WTC11 (cell line): Measurements from ENCODE around the gene KPTN.

Experiments
- CTCF ChIP-seq: fragments of 200-600 bp; IDR thresholded peaks from 2 replicates; pipeline ENCODE4 v1.8.0; 2022; ENCODE audit warnings: antibody characterized with exemption
- JAZF1 ChIP-seq: fragments of 250-450 bp; sonication (Bioruptor Pico); IDR thresholded peaks from 2 replicates; pipeline ENCODE4 v1.9.0; 2021; ENCODE audit warnings: moderate library complexity, mild to moderate bottlenecking, inconsistent platforms
- MAX ChIP-seq: sonication (generic); formaldehyde crosslinking; IDR thresholded peaks from 2 replicates; pipeline ENCODE4 v1.8.0; 2022; ENCODE audit warnings: mild to moderate bottlenecking, missing genetic modification reagents
- MYBL2 ChIP-seq: sonication (generic); formaldehyde crosslinking; IDR thresholded peaks from 2 replicates; pipeline ENCODE4 v1.8.1; 2023; ENCODE audit warnings: mild to moderate bottlenecking, moderate library complexity, missing genetic modification reagents
- TF ChIP-seq, protein P1 (sequence below): sonication (generic); formaldehyde crosslinking; conservative IDR thresholded peaks from 2 replicates; pipeline ENCODE4 v1.8.1; 2023; ENCODE audit warnings: mild to moderate bottlenecking, low read depth, missing genetic modification reagents, moderate library complexity
- TF ChIP-seq, protein P2 (sequence below): sonication (generic); formaldehyde crosslinking; conservative IDR thresholded peaks from 2 replicates; pipeline ENCODE4 v1.8.1; 2022; ENCODE audit warnings: mild to moderate bottlenecking, missing genetic modification reagents

- TF ChIP-seq, protein P1, sequence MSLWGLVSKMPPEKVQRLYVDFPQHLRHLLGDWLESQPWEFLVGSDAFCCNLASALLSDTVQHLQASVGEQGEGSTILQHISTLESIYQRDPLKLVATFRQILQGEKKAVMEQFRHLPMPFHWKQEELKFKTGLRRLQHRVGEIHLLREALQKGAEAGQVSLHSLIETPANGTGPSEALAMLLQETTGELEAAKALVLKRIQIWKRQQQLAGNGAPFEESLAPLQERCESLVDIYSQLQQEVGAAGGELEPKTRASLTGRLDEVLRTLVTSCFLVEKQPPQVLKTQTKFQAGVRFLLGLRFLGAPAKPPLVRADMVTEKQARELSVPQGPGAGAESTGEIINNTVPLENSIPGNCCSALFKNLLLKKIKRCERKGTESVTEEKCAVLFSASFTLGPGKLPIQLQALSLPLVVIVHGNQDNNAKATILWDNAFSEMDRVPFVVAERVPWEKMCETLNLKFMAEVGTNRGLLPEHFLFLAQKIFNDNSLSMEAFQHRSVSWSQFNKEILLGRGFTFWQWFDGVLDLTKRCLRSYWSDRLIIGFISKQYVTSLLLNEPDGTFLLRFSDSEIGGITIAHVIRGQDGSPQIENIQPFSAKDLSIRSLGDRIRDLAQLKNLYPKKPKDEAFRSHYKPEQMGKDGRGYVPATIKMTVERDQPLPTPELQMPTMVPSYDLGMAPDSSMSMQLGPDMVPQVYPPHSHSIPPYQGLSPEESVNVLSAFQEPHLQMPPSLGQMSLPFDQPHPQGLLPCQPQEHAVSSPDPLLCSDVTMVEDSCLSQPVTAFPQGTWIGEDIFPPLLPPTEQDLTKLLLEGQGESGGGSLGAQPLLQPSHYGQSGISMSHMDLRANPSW (CRISPR knock-in tag) = no peak
- TF ChIP-seq MYBL2 (CRISPR knock-in tag) = no peak
- TF ChIP-seq MAX (CRISPR knock-in tag) = no peak
- no peak for TF ChIP-seq CTCF
- no peak for TF ChIP-seq JAZF1
- TF ChIP-seq, protein P2, sequence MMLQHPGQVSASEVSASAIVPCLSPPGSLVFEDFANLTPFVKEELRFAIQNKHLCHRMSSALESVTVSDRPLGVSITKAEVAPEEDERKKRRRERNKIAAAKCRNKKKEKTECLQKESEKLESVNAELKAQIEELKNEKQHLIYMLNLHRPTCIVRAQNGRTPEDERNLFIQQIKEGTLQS = no peak
Measured at GRCh38 chr19:47509973-47510372, 26.0 kb upstream of the KPTN start.
